Adrenal gland (tissue), 12 donors: ENCODE results near the gene HEMGN. TPM values are rescaled to one million over a fixed set of nuclear protein-coding genes. Genes with fewer than 3 reads are reported as not detected.

Source experiments
- DNase-seq, 7 donors: peaks; one replicate each; pipeline ENCODE4 v3.0.0-alpha.2; 2019 to 2020
- H3K27ac ChIP-seq, 5 donors: fragments of 200-600 bp; sonication (generic) in 4 of 5; 1 replicate in 3 of 5; 2 replicates in 2 of 5; pipeline versions ENCODE4 v1.5.1 to v1.8.0; 2016 to 2020; ENCODE audit warnings: mild to moderate bottlenecking in 1 of 5
- H3K27me3 ChIP-seq: fragments of 200-600 bp; 2 replicates; pipeline ENCODE4 v1.8.0; 2021
- H3K36me3 ChIP-seq, 2 donors: fragments of 200-600 bp; replicated peaks in 1 of 2; 1 replicate in 1 of 2; 2 replicates in 1 of 2; pipeline versions ENCODE4 v1.5.1 to v1.8.0; 2018 to 2022
- H3K4me1 ChIP-seq, 2 donors: fragments of 200-600 bp; replicated peaks in 1 of 2; 1 replicate in 1 of 2; 2 replicates in 1 of 2; pipeline versions ENCODE4 v1.5.1 to v1.8.0; 2018 to 2021
- H3K4me3 ChIP-seq, 4 donors: fragments of 200-600 bp; sonication (generic) in 3 of 4; one replicate each; pipeline ENCODE4 v1.5.1; 2016 to 2018
- H3K9me3 ChIP-seq, 3 donors: fragments of 200-600 bp; sonication (generic) in 1 of 3; replicated peaks in 1 of 3; 1 replicate in 2 of 3; 2 replicates in 1 of 3; pipeline versions ENCODE4 v1.5.1 to v1.8.0; 2016 to 2021
- POLR2A ChIP-seq, 2 donors: fragments of 450-650 bp; IDR thresholded peaks; one replicate each; pipeline ENCODE4 v1.6.1; 2017; ENCODE audit warnings: antibody characterized with exemption in 2 of 2, mild to moderate bottlenecking in 2 of 2, moderate library complexity in 1 of 2
- WGBS, 4 donors: extraction: QIAGEN DNeasy Blood & Tissue Kit in 2 of 4; methylation state at CpG; one replicate each; pipeline versions ENCODE4 v1.1.5 to v1.1.7; 2013 to 2017; 5-methylcytosine and 5-hydroxymethylcytosine counted together
- intact Hi-C, 2 donors: fragments of 100-400 bp; cut with DNase I; formaldehyde crosslinking; loops; one replicate each; pipeline versions ENCODE4 v1.14.1 to v1.15.0; 2022 to 2023
- polyA plus RNA-seq, 3 donors: library from polyadenylated mRNA; stranded (reverse); fragments of 200-250 nt in 2 of 3; fragments of 350-450 nt in 1 of 3; fragmentation: Illumina TruSeq in 1 of 3; extraction: RNeasy Lipid Tissue Mini Kit (QIAGEN cat#74804) in 1 of 3; gene quantifications; one replicate each; pipeline ENCODE4 v1.2.3, GENCODE V29; 2013 to 2014
- total RNA-seq, 9 donors: library from RNA; depleted of rRNA in 4 of 9; stranded (reverse); fragments of >200 nt in 4 of 9; fragments of 120-200 nt in 1 of 9; fragmentation: NEBNext Ultra II Directional in 1 of 9; extraction: Animal tissue kit (Norgen Biotek cat#: 25700) in 1 of 9; gene quantifications; one replicate each; pipeline versions ENCODE4 v1.1.0 to v1.2.4, GENCODE V29; 2013 to 2023
- TF ChIP-seq, protein P1 (sequence below), 6 experiments: fragments of 450-650 bp in 4 of 6; fragments of 200-600 bp in 2 of 6; sonication (generic) in 1 of 6; IDR thresholded peaks; 1 replicate in 5 of 6; 2 replicates in 1 of 6; pipeline versions ENCODE4 v1.5.1 to v1.8.0; 2016 to 2021; ENCODE audit warnings: antibody characterized with exemption in 6 of 6, mild to moderate bottlenecking in 2 of 6, moderate library complexity in 1 of 6
- donor health status: healthy with polysubstance abuse.
- donor health status: Bipolar disorder and iron deficiency.
- donor health status: DM: yes; HTN: yes; CAD: no.
- donor health status: DM: no; HTN: no; CAD: no.
- donor health status: DM: no; HTN: no; CAD: no.
- donor health status: DM: yes; HTN: yes; CAD: no.

The HEMGN gene
- total and polyA plus RNA-seq, 12 donors = 0.22 to 10.0 (median 0.23) TPM; not detected in 9

DNA sequence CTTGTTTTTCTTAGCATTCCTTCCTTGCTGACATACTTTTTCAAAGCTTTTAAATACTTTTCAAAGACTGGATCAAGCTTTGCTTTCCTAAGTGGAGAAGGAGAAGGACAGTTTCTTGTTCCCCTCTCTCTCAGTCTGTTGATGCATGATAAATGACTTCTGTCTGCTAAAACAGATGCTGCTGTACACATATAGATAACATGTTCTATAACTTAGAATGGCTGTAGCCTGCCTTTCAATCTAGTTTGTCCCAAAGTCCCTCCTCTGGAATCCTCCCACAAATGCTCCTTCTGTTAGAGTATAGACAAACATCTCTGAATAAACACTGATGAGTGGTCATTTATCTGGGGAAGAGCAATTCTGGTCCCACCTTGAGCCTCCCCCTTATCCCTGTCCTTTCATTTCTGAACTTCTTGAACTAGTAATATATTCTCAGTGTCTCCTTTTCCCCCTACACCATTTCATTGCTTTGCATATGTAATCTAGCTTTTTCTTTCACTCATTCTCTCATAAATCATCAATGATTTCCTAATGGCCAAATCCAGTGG is 5.4 kb upstream of the HEMGN start:
- no peaks in the 10 kb centered on the region for H3K9me3 ChIP-seq
- TF ChIP-seq, protein P1, sequence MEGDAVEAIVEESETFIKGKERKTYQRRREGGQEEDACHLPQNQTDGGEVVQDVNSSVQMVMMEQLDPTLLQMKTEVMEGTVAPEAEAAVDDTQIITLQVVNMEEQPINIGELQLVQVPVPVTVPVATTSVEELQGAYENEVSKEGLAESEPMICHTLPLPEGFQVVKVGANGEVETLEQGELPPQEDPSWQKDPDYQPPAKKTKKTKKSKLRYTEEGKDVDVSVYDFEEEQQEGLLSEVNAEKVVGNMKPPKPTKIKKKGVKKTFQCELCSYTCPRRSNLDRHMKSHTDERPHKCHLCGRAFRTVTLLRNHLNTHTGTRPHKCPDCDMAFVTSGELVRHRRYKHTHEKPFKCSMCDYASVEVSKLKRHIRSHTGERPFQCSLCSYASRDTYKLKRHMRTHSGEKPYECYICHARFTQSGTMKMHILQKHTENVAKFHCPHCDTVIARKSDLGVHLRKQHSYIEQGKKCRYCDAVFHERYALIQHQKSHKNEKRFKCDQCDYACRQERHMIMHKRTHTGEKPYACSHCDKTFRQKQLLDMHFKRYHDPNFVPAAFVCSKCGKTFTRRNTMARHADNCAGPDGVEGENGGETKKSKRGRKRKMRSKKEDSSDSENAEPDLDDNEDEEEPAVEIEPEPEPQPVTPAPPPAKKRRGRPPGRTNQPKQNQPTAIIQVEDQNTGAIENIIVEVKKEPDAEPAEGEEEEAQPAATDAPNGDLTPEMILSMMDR (IDR thresholded peaks at IDR 0.05) = no peak
- TF ChIP-seq POLR2A (IDR thresholded peaks at IDR 0.05) = no peak
- no peaks in the 10 kb centered on the region for H3K4me1 ChIP-seq
- no peak overlapping the region for H3K4me3 ChIP-seq
- H3K36me3 ChIP-seq = no peaks in the 10 kb centered on the region
- intact Hi-C loops = no loop called here
- peaks cover 12% of the 10 kb centered on the region for H3K27me3 ChIP-seq
- no peak for DNase-seq
- no peak overlapping the region for H3K27ac ChIP-seq

DNA sequence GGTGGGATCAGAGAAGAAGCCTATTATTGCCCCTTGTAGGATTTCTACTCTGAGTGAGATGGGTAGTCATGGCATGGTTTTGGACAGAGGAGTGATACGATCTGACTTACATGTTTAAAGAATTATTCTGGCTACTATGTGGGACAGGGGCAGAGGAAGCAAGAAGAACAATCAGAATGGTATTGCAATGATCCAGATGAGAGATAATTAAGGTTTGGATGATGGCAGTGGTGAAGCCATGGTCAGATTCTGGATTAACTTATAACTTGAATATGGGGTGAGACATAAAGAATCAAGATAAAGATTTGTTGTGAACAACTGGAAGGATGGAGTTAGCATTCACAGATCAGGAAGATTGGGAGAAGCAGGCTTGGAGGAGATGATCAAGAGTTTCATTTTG is 3.4 kb upstream of the HEMGN start:
- no peak overlapping the region for H3K27ac ChIP-seq
- H3K9me3 ChIP-seq = no peaks in the 10 kb centered on the region
- DNase-seq = no peak
- intact Hi-C loops = no loop called here
- TF ChIP-seq POLR2A (IDR thresholded peaks at IDR 0.05) = no peak
- TF ChIP-seq, protein P1 (IDR thresholded peaks at IDR 0.05) = no peak
- 79 to 90% (median 86%) methylated on average over 1 of the region's 1 CpG for WGBS, 4 donors
- H3K4me1 ChIP-seq = no peaks in the 10 kb centered on the region
- H3K36me3 ChIP-seq = no peaks in the 10 kb centered on the region
- H3K27me3 ChIP-seq = peaks cover 12% of the 10 kb centered on the region
- H3K4me3 ChIP-seq = no peak overlapping the region

DNA sequence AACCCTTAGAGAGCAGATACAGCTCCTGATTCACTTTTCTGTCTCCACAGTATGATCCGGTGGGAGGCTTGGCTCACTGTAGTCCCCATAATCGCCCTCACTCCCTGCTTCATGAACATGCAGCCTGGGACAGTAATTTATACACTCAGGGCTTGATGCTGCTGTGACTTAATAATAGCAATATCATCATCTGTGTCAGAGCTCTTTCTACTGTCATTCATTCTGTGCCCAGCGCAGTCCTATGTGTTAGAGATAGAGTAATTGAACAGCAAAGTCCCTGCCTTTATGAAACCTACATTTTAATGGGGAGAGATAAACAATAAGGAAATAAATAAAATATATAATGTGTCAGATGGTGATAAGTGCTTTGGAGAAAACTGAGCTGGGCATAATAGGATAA is 2.8 kb upstream of the HEMGN start:
- TF ChIP-seq, protein P1 (IDR thresholded peaks at IDR 0.05) = no peak
- TF ChIP-seq POLR2A (IDR thresholded peaks at IDR 0.05) = no peak
- WGBS, 4 donors = 73 to 83% (median 76%) methylated on average over 3 of the region's 3 CpGs
- no peaks in the 10 kb centered on the region for H3K36me3 ChIP-seq

DNA sequence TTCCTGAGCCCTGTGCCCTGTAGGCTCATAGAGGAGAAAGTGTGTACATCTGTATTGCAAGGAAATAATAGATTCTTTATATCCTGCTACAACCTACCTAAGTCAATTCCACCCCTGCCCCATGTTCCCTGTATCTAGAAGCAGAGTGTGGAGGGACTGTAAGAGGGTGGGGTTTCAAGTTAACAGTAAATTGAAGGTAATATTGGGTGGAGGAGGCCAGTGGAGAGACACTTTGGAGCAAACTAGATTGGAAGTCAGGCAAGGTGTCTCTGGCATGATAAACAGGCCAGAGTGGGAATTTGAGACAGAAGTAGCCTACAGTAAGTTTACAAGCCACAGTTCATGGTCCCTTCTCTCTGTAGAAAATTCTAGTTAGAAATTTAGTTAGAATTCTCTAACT is 2.3 kb upstream of the HEMGN start:
- H3K9me3 ChIP-seq = no peaks in the 10 kb centered on the region
- no peak overlapping the region for H3K27ac ChIP-seq
- no peaks in the 10 kb centered on the region for H3K36me3 ChIP-seq
- intact Hi-C loops = no loop called here
- no peak for DNase-seq
- peaks cover 16% of the 10 kb centered on the region for H3K27me3 ChIP-seq
- TF ChIP-seq, protein P1 (IDR thresholded peaks at IDR 0.05) = no peak
- TF ChIP-seq POLR2A (IDR thresholded peaks at IDR 0.05) = no peak
- no peaks in the 10 kb centered on the region for H3K4me1 ChIP-seq
- H3K4me3 ChIP-seq = no peak overlapping the region

More for the DNA sequence above, 2.8 kb upstream of the HEMGN start:
- no peak overlapping the region for H3K4me3 ChIP-seq
- no peak for DNase-seq
- no peaks in the 10 kb centered on the region for H3K9me3 ChIP-seq
- H3K27me3 ChIP-seq = peaks cover 14% of the 10 kb centered on the region
- H3K27ac ChIP-seq = no peak overlapping the region
- intact Hi-C loops = no loop called here
- no peaks in the 10 kb centered on the region for H3K4me1 ChIP-seq
